Liver (tissue), 9 donors: Measurements from ENCODE around the gene PYDC1. TPM values are rescaled to one million over a fixed set of nuclear protein-coding genes. Genes with fewer than 3 reads are reported as not detected.

Experiments used
- DNase-seq: peaks from one replicate; pipeline ENCODE4 v3.0.0-alpha.2; 2017; ENCODE audit warnings: low spot score
- H3K27ac ChIP-seq, 2 donors: one replicate each; pipeline ENCODE4 v1.7.0; 2013; ENCODE audit warnings: inconsistent platforms in 2 of 2, low read length in 2 of 2, control low read depth in 1 of 2, low read depth in 1 of 2, mild to moderate bottlenecking in 1 of 2
- H3K27me3 ChIP-seq, 4 donors: one replicate each; pipeline versions ENCODE4 v1.6.1 to v1.7.0; 2013; ENCODE audit warnings: low read length in 3 of 4, inconsistent platforms in 1 of 4, mild to moderate bottlenecking in 1 of 4, moderate library complexity in 1 of 4; ENCODE audit not compliant: control insufficient read depth in 4 of 4, insufficient read depth in 4 of 4
- H3K36me3 ChIP-seq, 4 donors: one replicate each; pipeline versions ENCODE4 v1.6.1 to v1.7.0; 2013; ENCODE audit warnings: low read length in 3 of 4, mild to moderate bottlenecking in 3 of 4, low read depth in 1 of 4, moderate library complexity in 1 of 4; ENCODE audit not compliant: control insufficient read depth in 4 of 4, insufficient read depth in 3 of 4
- H3K4me1 ChIP-seq, 4 donors: one replicate each; pipeline versions ENCODE4 v1.6.1 to v1.7.0; 2013; ENCODE audit warnings: low read length in 3 of 4, mild to moderate bottlenecking in 3 of 4, moderate library complexity in 1 of 4; ENCODE audit not compliant: control insufficient read depth in 4 of 4, insufficient read depth in 4 of 4
- H3K4me3 ChIP-seq, 3 donors: one replicate each; pipeline versions ENCODE4 v1.6.1 to v1.7.0; 2013; ENCODE audit warnings: low read length in 3 of 3, control low read depth in 1 of 3, low read depth in 1 of 3, mild to moderate bottlenecking in 1 of 3
- H3K9ac ChIP-seq, 2 donors: one replicate each; pipeline ENCODE4 v1.7.0; 2013; ENCODE audit warnings: low read length in 2 of 2, mild to moderate bottlenecking in 2 of 2, moderate library complexity in 2 of 2, control low read depth in 1 of 2, low read depth in 1 of 2
- H3K9me3 ChIP-seq, 4 donors: one replicate each; pipeline versions ENCODE4 v1.6.1 to v1.7.0; 2013; ENCODE audit warnings: low read length in 3 of 4; ENCODE audit not compliant: control insufficient read depth in 4 of 4
- FOXA1 ChIP-seq: IDR thresholded peaks from 2 replicates; pipeline ENCODE4 v1.6.1; 2016; ENCODE audit warnings: antibody characterized with exemption
- FOXA2 ChIP-seq: IDR thresholded peaks from 2 replicates; pipeline ENCODE4 v1.6.1; 2016; ENCODE audit warnings: antibody characterized with exemption
- GABPA ChIP-seq, 2 donors: IDR thresholded peaks in 1 of 2; conservative IDR thresholded peaks in 1 of 2; 2 replicates each; pipeline ENCODE4 v1.6.1; 2016; ENCODE audit warnings: antibody characterized with exemption in 2 of 2, mild to moderate bottlenecking in 1 of 2, moderate library complexity in 1 of 2
- NR2F2 ChIP-seq: IDR thresholded peaks from 2 replicates; pipeline ENCODE4 v1.6.1; 2016; ENCODE audit warnings: antibody characterized with exemption
- RAD21 ChIP-seq, 2 donors: IDR thresholded peaks; 2 replicates each; pipeline ENCODE4 v1.6.1; 2016; ENCODE audit warnings: antibody characterized with exemption in 2 of 2, mild to moderate bottlenecking in 2 of 2
- RXRA ChIP-seq, 2 donors: IDR thresholded peaks; 2 replicates each; pipeline ENCODE4 v1.6.1; 2017 to 2018; ENCODE audit warnings: antibody characterized with exemption in 2 of 2, mild to moderate bottlenecking in 1 of 2
- SP1 ChIP-seq: IDR thresholded peaks from 2 replicates; pipeline ENCODE4 v1.6.1; 2018; ENCODE audit warnings: antibody characterized with exemption, mild to moderate bottlenecking
- TAF1 ChIP-seq: conservative IDR thresholded peaks from 2 replicates; pipeline ENCODE4 v1.6.1; 2016; ENCODE audit warnings: antibody characterized with exemption, mild to moderate bottlenecking
- YY1 ChIP-seq: IDR thresholded peaks from 2 replicates; pipeline ENCODE4 v1.6.1; 2016; ENCODE audit warnings: antibody characterized with exemption, mild to moderate bottlenecking
- WGBS: extraction: QIAGEN DNeasy Blood & Tissue Kit; methylation state at CpG from one replicate; pipeline ENCODE4 v1.1.7; 2013; 5-methylcytosine and 5-hydroxymethylcytosine counted together
- polyA plus RNA-seq, 2 donors: library from polyadenylated mRNA; stranded (reverse) in 1 of 2; unstranded in 1 of 2; fragments of 200-250 nt in 1 of 2; fragments of >200 nt in 1 of 2; fragmentation: Nextera tagmentation in 1 of 2; extraction: Ambion mirVana in 1 of 2; gene quantifications; one replicate each; pipeline versions ENCODE4 v1.2.1 to v1.2.3, GENCODE V29; 2013 to 2015
- total RNA-seq, 2 donors: library from RNA; depleted of rRNA; stranded (reverse); fragments of >200 nt; gene quantifications; one replicate each; pipeline ENCODE4 v1.2.3, GENCODE V29; 2014
- TF ChIP-seq, protein P1 (sequence below): IDR thresholded peaks from 2 replicates; pipeline ENCODE4 v1.6.1; 2016; ENCODE audit warnings: antibody characterized with exemption
- TF ChIP-seq, protein P2 (sequence below): IDR thresholded peaks from 2 replicates; pipeline ENCODE4 v1.6.1; 2016; ENCODE audit warnings: antibody characterized with exemption, mild to moderate bottlenecking
- TF ChIP-seq, protein P3 (sequence below): IDR thresholded peaks from 2 replicates; pipeline ENCODE4 v1.6.1; 2016; ENCODE audit warnings: antibody characterized with exemption
- TF ChIP-seq, protein P4 (sequence below): fragments of 150-350 bp; IDR thresholded peaks from 2 replicates; pipeline ENCODE4 v1.5.1; 2017; ENCODE audit warnings: improper control_type of control experiment, low read depth, low read length; ENCODE audit not compliant: missing input control
- donor health status: healthy.
- donor health status: healthy.
- donor health status: healthy.
- donor health status: healthy.
- donor health status: healthy.

Gene PYDC1
- total and polyA plus RNA-seq, 4 donors = not detected

DNA sequence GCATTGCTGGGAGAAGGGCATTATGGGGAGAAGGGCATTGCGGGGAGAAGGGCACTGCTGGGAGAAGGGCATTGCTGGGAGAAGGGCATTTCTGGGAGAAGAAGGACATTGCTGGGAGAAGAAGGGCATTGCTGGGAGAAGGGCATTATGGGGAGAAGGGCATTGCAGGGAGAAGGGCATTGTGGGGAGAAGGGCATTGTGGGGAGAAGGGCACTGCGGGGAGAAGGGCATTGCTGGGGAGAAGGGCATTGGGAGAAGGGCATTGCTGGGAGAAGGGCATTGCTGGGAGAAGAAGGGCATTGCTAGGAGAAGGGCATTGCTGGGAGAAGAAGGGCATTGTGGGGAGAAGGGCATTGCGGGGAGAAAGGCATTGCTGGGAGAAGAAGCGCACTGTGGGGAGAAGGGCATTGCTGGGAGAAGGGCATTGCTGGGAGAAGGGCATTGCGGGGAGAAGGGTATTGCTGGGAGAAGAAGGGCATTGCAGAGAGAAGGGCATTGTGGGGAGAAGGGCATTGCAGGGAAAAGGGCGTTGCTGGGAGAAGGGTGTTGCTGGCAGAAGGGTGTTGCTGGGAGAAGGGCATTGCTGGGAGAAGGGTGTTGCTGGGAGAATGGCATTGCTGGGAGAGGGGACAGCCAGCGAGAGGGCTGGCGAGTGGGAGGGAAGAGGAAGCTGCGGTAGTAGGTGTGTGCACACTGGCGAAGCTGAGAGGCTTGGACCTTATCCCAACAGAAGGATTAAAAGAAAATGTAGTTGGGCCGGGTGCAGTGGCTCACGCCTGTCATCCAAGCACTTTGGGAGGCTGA is 4.6 kb upstream of the PYDC1 start:
- Histone ChIP-seq H3K9ac (no peak overlapping the region), H3K4me1 (peaks cover 0 to 6% (median 2%) of the 10 kb centered on the region in 4 donors), H3K36me3 (no peaks in the 10 kb centered on the region), H3K27ac (no peak overlapping the region), H3K27me3 (peaks cover 0 to 3% (median 1%) of the 10 kb centered on the region in 4 donors), H3K9me3 (peaks cover 0 to 1% (median 0%) of the 10 kb centered on the region in 4 donors), H3K4me3 (no peak overlapping the region)
- DNase-seq = no peak
- TF ChIP-seq, protein P1, sequence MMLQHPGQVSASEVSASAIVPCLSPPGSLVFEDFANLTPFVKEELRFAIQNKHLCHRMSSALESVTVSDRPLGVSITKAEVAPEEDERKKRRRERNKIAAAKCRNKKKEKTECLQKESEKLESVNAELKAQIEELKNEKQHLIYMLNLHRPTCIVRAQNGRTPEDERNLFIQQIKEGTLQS = no peak
- 77% methylated on average over 12 of the region's 12 CpGs for WGBS

DNA sequence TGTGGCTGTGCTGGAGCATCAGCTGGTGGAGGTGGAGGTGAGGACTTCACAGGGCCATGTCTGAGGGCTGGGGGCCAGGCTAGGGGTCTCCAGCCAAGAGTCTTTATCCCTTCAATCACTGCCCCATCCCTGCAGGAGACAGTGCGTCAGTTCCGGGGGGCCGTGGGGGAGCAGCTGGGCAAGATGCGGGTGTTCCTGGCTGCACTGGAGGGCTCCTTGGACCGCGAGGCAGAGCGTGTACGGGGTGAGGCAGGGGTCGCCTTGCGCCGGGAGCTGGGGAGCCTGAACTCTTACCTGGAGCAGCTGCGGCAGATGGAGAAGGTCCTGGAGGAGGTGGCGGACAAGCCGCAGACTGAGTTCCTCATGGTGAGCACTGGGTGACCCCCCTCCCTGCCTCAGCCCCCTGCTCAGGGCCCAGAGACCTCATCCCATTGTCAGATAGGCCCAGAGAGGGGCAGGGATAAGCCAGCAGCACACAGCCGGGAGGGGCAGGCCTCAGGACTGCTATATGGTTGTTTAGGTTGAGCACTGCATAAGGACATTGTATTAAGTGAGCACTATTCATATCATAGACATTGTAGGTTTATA is 2.3 kb upstream of the PYDC1 start:
- 93% methylated on average over 15 of the region's 15 CpGs for WGBS
- peaks cover 0 to 4% (median 2%) of the 10 kb centered on the region in 4 donors for H3K27me3 ChIP-seq
- no peak for TF ChIP-seq YY1
- TF ChIP-seq, protein P2, sequence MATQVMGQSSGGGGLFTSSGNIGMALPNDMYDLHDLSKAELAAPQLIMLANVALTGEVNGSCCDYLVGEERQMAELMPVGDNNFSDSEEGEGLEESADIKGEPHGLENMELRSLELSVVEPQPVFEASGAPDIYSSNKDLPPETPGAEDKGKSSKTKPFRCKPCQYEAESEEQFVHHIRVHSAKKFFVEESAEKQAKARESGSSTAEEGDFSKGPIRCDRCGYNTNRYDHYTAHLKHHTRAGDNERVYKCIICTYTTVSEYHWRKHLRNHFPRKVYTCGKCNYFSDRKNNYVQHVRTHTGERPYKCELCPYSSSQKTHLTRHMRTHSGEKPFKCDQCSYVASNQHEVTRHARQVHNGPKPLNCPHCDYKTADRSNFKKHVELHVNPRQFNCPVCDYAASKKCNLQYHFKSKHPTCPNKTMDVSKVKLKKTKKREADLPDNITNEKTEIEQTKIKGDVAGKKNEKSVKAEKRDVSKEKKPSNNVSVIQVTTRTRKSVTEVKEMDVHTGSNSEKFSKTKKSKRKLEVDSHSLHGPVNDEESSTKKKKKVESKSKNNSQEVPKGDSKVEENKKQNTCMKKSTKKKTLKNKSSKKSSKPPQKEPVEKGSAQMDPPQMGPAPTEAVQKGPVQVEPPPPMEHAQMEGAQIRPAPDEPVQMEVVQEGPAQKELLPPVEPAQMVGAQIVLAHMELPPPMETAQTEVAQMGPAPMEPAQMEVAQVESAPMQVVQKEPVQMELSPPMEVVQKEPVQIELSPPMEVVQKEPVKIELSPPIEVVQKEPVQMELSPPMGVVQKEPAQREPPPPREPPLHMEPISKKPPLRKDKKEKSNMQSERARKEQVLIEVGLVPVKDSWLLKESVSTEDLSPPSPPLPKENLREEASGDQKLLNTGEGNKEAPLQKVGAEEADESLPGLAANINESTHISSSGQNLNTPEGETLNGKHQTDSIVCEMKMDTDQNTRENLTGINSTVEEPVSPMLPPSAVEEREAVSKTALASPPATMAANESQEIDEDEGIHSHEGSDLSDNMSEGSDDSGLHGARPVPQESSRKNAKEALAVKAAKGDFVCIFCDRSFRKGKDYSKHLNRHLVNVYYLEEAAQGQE = no peak
- no peak for TF ChIP-seq GABPA (IDR thresholded peaks at IDR 0.05 in 1 of 2, conservative IDR thresholded peaks at IDR 0.05 in 1 of 2)
- no peak for TF ChIP-seq FOXA2
- TF ChIP-seq, protein P1 = no peak
- TF ChIP-seq, protein P3, sequence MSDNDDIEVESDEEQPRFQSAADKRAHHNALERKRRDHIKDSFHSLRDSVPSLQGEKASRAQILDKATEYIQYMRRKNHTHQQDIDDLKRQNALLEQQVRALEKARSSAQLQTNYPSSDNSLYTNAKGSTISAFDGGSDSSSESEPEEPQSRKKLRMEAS = no peak
- TF ChIP-seq SP1 = no peak
- no peak overlapping the region for H3K4me3 ChIP-seq
- no peaks in the 10 kb centered on the region for H3K36me3 ChIP-seq
- H3K9ac ChIP-seq = no peak overlapping the region
- no peak for DNase-seq
- H3K9me3 ChIP-seq = peaks cover 0 to under 1% (median 0%) of the 10 kb centered on the region in 4 donors
- no peak overlapping the region for H3K27ac ChIP-seq
- H3K4me1 ChIP-seq = peaks cover 0 to 26% (median 12%) of the 10 kb centered on the region in 4 donors

DNA sequence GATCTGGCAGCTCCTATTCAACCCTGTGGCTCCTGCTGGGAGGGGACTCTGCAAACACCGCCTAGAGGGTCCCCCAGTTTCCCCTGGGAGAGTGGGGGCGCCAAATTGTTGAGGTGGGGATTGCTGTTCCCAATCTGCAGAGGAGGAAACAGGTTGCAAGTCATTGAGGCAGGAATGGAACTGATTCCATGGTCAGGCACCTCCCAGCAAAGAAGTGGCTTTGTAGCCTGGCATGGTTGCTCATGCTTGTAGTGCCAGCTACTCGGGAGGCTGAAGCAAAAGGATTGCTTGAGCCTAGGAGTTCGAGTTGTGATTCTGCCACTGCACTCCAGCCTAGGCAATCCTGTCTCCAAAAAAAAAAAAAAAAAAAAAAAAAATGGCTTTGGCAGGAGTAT is 198 bp upstream of the PYDC1 start:
- Histone ChIP-seq H3K9ac (no peak overlapping the region), H3K4me1 (peaks cover 0 to 26% (median 12%) of the 10 kb centered on the region in 4 donors), H3K27ac (no peak overlapping the region), H3K4me3 (no peak overlapping the region), H3K27me3 (peaks cover 0 to 4% (median 2%) of the 10 kb centered on the region in 4 donors), H3K9me3 (no peaks in the 10 kb centered on the region), H3K36me3 (no peaks in the 10 kb centered on the region)
- 15% methylated on average over 4 of the region's 4 CpGs for WGBS
- DNase-seq = no peak
- TF ChIP-seq YY1 (no peak), RXRA (IDR thresholded peaks at IDR 0.05) (no peak), NR2F2 (no peak), FOXA1 (no peak), FOXA2 (no peak), RAD21 (IDR thresholded peaks at IDR 0.05) (no peak), TAF1 (no peak), SP1 (no peak)
- TF ChIP-seq, protein P2 = no peak
- TF ChIP-seq, protein P4, sequence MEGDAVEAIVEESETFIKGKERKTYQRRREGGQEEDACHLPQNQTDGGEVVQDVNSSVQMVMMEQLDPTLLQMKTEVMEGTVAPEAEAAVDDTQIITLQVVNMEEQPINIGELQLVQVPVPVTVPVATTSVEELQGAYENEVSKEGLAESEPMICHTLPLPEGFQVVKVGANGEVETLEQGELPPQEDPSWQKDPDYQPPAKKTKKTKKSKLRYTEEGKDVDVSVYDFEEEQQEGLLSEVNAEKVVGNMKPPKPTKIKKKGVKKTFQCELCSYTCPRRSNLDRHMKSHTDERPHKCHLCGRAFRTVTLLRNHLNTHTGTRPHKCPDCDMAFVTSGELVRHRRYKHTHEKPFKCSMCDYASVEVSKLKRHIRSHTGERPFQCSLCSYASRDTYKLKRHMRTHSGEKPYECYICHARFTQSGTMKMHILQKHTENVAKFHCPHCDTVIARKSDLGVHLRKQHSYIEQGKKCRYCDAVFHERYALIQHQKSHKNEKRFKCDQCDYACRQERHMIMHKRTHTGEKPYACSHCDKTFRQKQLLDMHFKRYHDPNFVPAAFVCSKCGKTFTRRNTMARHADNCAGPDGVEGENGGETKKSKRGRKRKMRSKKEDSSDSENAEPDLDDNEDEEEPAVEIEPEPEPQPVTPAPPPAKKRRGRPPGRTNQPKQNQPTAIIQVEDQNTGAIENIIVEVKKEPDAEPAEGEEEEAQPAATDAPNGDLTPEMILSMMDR = no peak
- TF ChIP-seq, protein P3 = no peak
- TF ChIP-seq, protein P1 = no peak
